SK-N-MC (cell line): ENCODE data around the gene JADE3.

Experiments
- EZH2 ChIP-seq: fragments of 200-600 bp; sonication (generic); IDR thresholded peaks from one replicate; pipeline ENCODE4 v1.6.1; 2017; ENCODE audit warnings: antibody characterized with exemption
- FOXP2 ChIP-seq: optimal IDR thresholded peaks from 2 replicates; pipeline ENCODE3; 2011; ENCODE audit warnings: mild to moderate bottlenecking, moderate library complexity; ENCODE audit not compliant: insufficient read depth; ENCODE audit errors: extremely low read length, control extremely low read depth
- POLR2AphosphoS5 ChIP-seq: IDR thresholded peaks from 2 replicates; pipeline ENCODE4 v1.6.1; 2012; ENCODE audit warnings: mild to moderate bottlenecking, low read depth, low read length, borderline replicate concordance

- TF ChIP-seq EZH2: no peak
- no peak for TF ChIP-seq POLR2AphosphoS5
- no peak for TF ChIP-seq FOXP2
These were observed 147.1 kb downstream of the JADE3 start for GRCh38 chrX:47059142-47059874.
